Small intestine (tissue), 7 donors: ENCODE results near the gene TGFBR1. TPM values are rescaled to one million over a fixed set of nuclear protein-coding genes. Genes with fewer than 3 reads are reported as not detected.

ENCODE experiments used
- DNase-seq, 2 donors: peaks; one replicate each; pipeline versions ENCODE4 v3.0.0 to v3.0.0-alpha.2; 2013
- FAIRE-seq: peaks from 2 replicates; lab custom pipeline; 2012; peaks lifted over from hg19 to GRCh38; lab: Jason Lieb, UNC
- H3K27ac ChIP-seq, 3 donors: one replicate each; pipeline ENCODE4 v1.5.1; 2013; ENCODE audit warnings: low read length in 2 of 3, mild to moderate bottlenecking in 2 of 3, control low read depth in 1 of 3, inconsistent platforms in 1 of 3, low read depth in 1 of 3, moderate library complexity in 1 of 3
- H3K27me3 ChIP-seq, 3 donors: one replicate each; pipeline ENCODE4 v1.6.1; 2013; ENCODE audit warnings: low read length in 3 of 3, inconsistent platforms in 1 of 3; ENCODE audit not compliant: control insufficient read depth in 3 of 3, insufficient read depth in 3 of 3
- H3K36me3 ChIP-seq, 3 donors: one replicate each; pipeline ENCODE4 v1.6.1; 2013; ENCODE audit warnings: low read length in 3 of 3, inconsistent platforms in 1 of 3, low read depth in 1 of 3, mild to moderate bottlenecking in 1 of 3, moderate library complexity in 1 of 3; ENCODE audit not compliant: control insufficient read depth in 3 of 3, insufficient read depth in 2 of 3
- H3K4me1 ChIP-seq, 3 donors: one replicate each; pipeline ENCODE4 v1.6.1; 2013; ENCODE audit warnings: low read length in 2 of 3, inconsistent platforms in 1 of 3, low read depth in 1 of 3, mild to moderate bottlenecking in 1 of 3, moderate library complexity in 1 of 3; ENCODE audit not compliant: control insufficient read depth in 3 of 3, insufficient read depth in 2 of 3
- H3K4me3 ChIP-seq, 3 donors: one replicate each; pipeline ENCODE4 v1.5.1; 2013; ENCODE audit warnings: low read length in 3 of 3, control low read depth in 1 of 3, inconsistent platforms in 1 of 3, low read depth in 1 of 3, mild to moderate bottlenecking in 1 of 3, moderate library complexity in 1 of 3
- H3K9me3 ChIP-seq, 2 donors: one replicate each; pipeline ENCODE4 v1.6.1; 2013; ENCODE audit warnings: low read depth in 1 of 2, low read length in 1 of 2; ENCODE audit not compliant: control insufficient read depth in 2 of 2, insufficient read depth in 1 of 2
- WGBS, 3 donors: extraction: QIAGEN DNeasy Blood & Tissue Kit; methylation state at CpG; one replicate each; pipeline ENCODE4 v1.1.7; 2013; 5-methylcytosine and 5-hydroxymethylcytosine counted together
- polyA plus RNA-seq, 4 donors: library from polyadenylated mRNA; stranded (reverse) in 3 of 4; unstranded in 1 of 4; fragments of 200-250 nt in 3 of 4; fragments of 120-200 nt in 1 of 4; gene quantifications; one replicate each; pipeline versions ENCODE4 v1.2.1 to v1.2.3, GENCODE V29; 2013
- donor health status: healthy with polysubstance abuse.
- donor health status: control.
- donor health status: control.
- donor health status: Bipolar disorder and iron deficiency.
- donor health status: healthy.

TGFBR1 gene
- polyA plus RNA-seq, 4 donors: 3.8 to 16.2 (median 6.8) TPM

- no peak for FAIRE-seq
Observed at GRCh38 chr9:99116003-99116411, 11.1 kb downstream of the TGFBR1 start.

GRCh38 chr9:99118782-99119466 lies 14.0 kb downstream of the TGFBR1 start:
- FAIRE-seq: no peak
- H3K4me1 ChIP-seq: peaks cover 0 to 11% (median 4%) of the 10 kb centered on the region in 3 donors

More at GRCh38 chr9:99116003-99116411, 11.1 kb downstream of the TGFBR1 start:
- WGBS, 3 donors: 64 to 89% (median 71%) methylated on average over 3 of the region's 3 CpGs
- Histone ChIP-seq H3K9me3 (no peaks in the 10 kb centered on the region), H3K4me3 (no peak overlapping the region), H3K27ac (no peak overlapping the region), H3K27me3 (no peaks in the 10 kb centered on the region), H3K4me1 (peaks cover 0 to 20% (median 5%) of the 10 kb centered on the region in 3 donors), H3K36me3 (peaks cover 0 to 2% (median 0%) of the 10 kb centered on the region in 3 donors)
- no peak for DNase-seq

GRCh38 chr9:99119976-99120655 lies 15.2 kb downstream of the TGFBR1 start:
- Histone ChIP-seq H3K27ac (no peak overlapping the region), H3K27me3 (no peaks in the 10 kb centered on the region), H3K9me3 (no peaks in the 10 kb centered on the region), H3K4me1 (peaks cover 0 to 8% (median 4%) of the 10 kb centered on the region in 3 donors), H3K36me3 (peaks cover 0 to 2% (median 0%) of the 10 kb centered on the region in 3 donors), H3K4me3 (no peak overlapping the region)
- FAIRE-seq (no peak), DNase-seq (no peak)

More at GRCh38 chr9:99118782-99119466, 14.0 kb downstream of the TGFBR1 start:
- Histone ChIP-seq H3K27me3 (no peaks in the 10 kb centered on the region), H3K27ac (peak overlapping the region in 1 of 3 donors; percentile 45), H3K36me3 (peaks cover 0 to 2% (median 0%) of the 10 kb centered on the region in 3 donors), H3K9me3 (no peaks in the 10 kb centered on the region), H3K4me3 (no peak overlapping the region)
- WGBS, 3 donors: 56 to 73% (median 66%) methylated on average over 7 of the region's 7 CpGs
- peak in 1 of 2 donors; percentile 56 for DNase-seq

GRCh38 chr9:99121604-99122003 lies 16.7 kb downstream of the TGFBR1 start:
- DNase-seq (no peak), FAIRE-seq (no peak)
- H3K4me1 ChIP-seq: peaks cover 0 to 8% (median 4%) of the 10 kb centered on the region in 3 donors
- no peak overlapping the region for H3K27ac ChIP-seq
- 87 to 97% (median 94%) methylated on average over 1 of the region's 1 CpG for WGBS, 3 donors
- peaks cover 0 to 2% (median 0%) of the 10 kb centered on the region in 3 donors for H3K36me3 ChIP-seq
- no peaks in the 10 kb centered on the region for H3K27me3 ChIP-seq
- no peak overlapping the region for H3K4me3 ChIP-seq
- H3K9me3 ChIP-seq: no peaks in the 10 kb centered on the region

GRCh38 chr9:99124534-99125255 lies 19.8 kb downstream of the TGFBR1 start:
- no peak for FAIRE-seq
- Histone ChIP-seq H3K27ac (no peak overlapping the region), H3K27me3 (no peaks in the 10 kb centered on the region), H3K9me3 (peaks cover 0 to 6% of the 10 kb centered on the region in 2 donors), H3K36me3 (peaks cover 0 to 2% (median 0%) of the 10 kb centered on the region in 3 donors), H3K4me1 (peaks cover 0 to 4% (median 2%) of the 10 kb centered on the region in 3 donors), H3K4me3 (no peak overlapping the region)
- WGBS, 3 donors: 84 to 95% (median 94%) methylated on average over 3 of the region's 3 CpGs
- DNase-seq: no peak

- FAIRE-seq (no peak), DNase-seq (no peak)
- H3K27ac ChIP-seq: no peak overlapping the region
- peaks cover 0 to 4% (median 0%) of the 10 kb centered on the region in 3 donors for H3K36me3 ChIP-seq
- H3K27me3 ChIP-seq: no peaks in the 10 kb centered on the region
- peaks cover 0 to 6% of the 10 kb centered on the region in 2 donors for H3K9me3 ChIP-seq
- WGBS, 3 donors: 79 to 95% (median 92%) methylated on average over 1 of the region's 1 CpG
- H3K4me3 ChIP-seq: no peak overlapping the region
- H3K4me1 ChIP-seq: peaks cover 0 to 2% (median 2%) of the 10 kb centered on the region in 3 donors
Observed at GRCh38 chr9:99125446-99125845, 20.5 kb downstream of the TGFBR1 start.

GRCh38 chr9:99126312-99126711 lies 21.4 kb downstream of the TGFBR1 start:
- Histone ChIP-seq H3K4me3 (no peak overlapping the region), H3K27ac (no peak overlapping the region), H3K27me3 (no peaks in the 10 kb centered on the region), H3K9me3 (peaks cover 0 to 6% of the 10 kb centered on the region in 2 donors), H3K36me3 (peaks cover 0 to 4% (median 0%) of the 10 kb centered on the region in 3 donors), H3K4me1 (peaks cover 0 to 2% (median 2%) of the 10 kb centered on the region in 3 donors)
- no peak for FAIRE-seq
- WGBS, 3 donors: 94 to 98% (median 97%) methylated on average over 2 of the region's 2 CpGs
- no peak for DNase-seq
